ENCODE data around the gene TECRL.

TECRL gene

GRCh38 chr4:64327237-64327636, 82.0 kb downstream of the TECRL start:
- DNase-seq (ENCODE audit: low spot score) = no peak

- DNase-seq (ENCODE audit: low spot score) = no peak
These were observed 82.7 kb downstream of the TECRL start for GRCh38 chr4:64326507-64326906.

GRCh38 chr4:64306255-64306565, 103.0 kb downstream of the TECRL start:
- no peak for DNase-seq (ENCODE audit: low spot score)

GRCh38 chr4:64305565-64306254, 103.5 kb downstream of the TECRL start:
- no peak for DNase-seq (ENCODE audit: low spot score)

- DNase-seq (ENCODE audit: low spot score) = no peak
These were observed 136.8 kb downstream of the TECRL start for GRCh38 chr4:64272432-64272831.

- no peak for DNase-seq (ENCODE audit: low spot score)
These were observed 137.6 kb downstream of the TECRL start for GRCh38 chr4:64271601-64272081.

- no peak for DNase-seq (ENCODE audit: low spot score)
These were observed 142.6 kb downstream of the TECRL start for GRCh38 chr4:64266669-64267068.

- no peak for DNase-seq (ENCODE audit: low spot score)
These were observed 143.0 kb downstream of the TECRL start for GRCh38 chr4:64266263-64266662.

GRCh38 chr4:64251781-64252180, 157.5 kb downstream of the TECRL start:
- DNase-seq (ENCODE audit: low spot score) = no peak

GRCh38 chr4:64250488-64250887, 158.8 kb downstream of the TECRL start:
- DNase-seq (ENCODE audit: low spot score) = no peak

- DNase-seq (ENCODE audit: low spot score) = no peak
These were observed 159.2 kb downstream of the TECRL start for GRCh38 chr4:64250061-64250460.

- DNase-seq (ENCODE audit: low spot score) = no peak
These were observed 161.1 kb downstream of the TECRL start for GRCh38 chr4:64248186-64248585.

GRCh38 chr4:64230709-64231310, 178.4 kb downstream of the TECRL start:
- no peak for DNase-seq (ENCODE audit: low spot score)
